Measurements from ENCODE around the gene PDP2.

Gene PDP2

DNA sequence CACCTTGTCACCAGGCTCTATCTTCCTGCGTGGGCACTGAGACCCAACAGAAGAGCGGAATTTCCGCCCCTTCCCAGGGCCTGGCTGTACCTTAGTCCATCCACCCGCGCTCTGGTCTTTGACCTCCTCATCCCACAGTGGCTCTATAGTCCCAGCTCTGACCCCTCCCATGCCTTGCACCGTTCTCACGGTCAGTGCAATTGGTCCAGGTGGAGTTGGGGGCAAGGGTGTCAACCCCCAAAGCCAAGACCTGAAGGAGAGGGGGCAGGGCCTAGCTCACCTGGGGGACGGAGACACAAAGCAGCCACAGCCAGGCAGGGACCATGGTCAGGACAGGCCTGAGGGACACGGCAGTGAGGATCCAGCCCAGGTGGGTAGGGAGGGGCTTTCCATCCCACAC lies 37.4 kb downstream of the PDP2 start:
- Histone ChIP-seq H2AFZ (ENCODE audit: low read depth) (no peak overlapping the region), H3K4me1 (ENCODE audit: low read depth, poor library complexity, severe bottlenecking) (no peaks in the 10 kb centered on the region), H3K9ac (no peak overlapping the region), H3K4me3 (IDR thresholded peaks at IDR 0.05; ENCODE audit: insufficient read depth, low read depth, low read length) (no peak overlapping the region), H3K27ac (no peak overlapping the region), H3K4me2 (no peak overlapping the region), H3K79me2 (ENCODE audit: insufficient read depth, low read depth) (no peaks in the 10 kb centered on the region), H3K27me3 (ENCODE audit: insufficient read depth, low read depth) (peaks cover 10% of the 10 kb centered on the region; the same call in 1 of the 2 replicates), H4K20me1 (ENCODE audit: insufficient read depth) (no peaks in the 10 kb centered on the region), H3K36me3 (ENCODE audit: insufficient read depth) (no peaks in the 10 kb centered on the region)
- TF ChIP-seq, protein P1, sequence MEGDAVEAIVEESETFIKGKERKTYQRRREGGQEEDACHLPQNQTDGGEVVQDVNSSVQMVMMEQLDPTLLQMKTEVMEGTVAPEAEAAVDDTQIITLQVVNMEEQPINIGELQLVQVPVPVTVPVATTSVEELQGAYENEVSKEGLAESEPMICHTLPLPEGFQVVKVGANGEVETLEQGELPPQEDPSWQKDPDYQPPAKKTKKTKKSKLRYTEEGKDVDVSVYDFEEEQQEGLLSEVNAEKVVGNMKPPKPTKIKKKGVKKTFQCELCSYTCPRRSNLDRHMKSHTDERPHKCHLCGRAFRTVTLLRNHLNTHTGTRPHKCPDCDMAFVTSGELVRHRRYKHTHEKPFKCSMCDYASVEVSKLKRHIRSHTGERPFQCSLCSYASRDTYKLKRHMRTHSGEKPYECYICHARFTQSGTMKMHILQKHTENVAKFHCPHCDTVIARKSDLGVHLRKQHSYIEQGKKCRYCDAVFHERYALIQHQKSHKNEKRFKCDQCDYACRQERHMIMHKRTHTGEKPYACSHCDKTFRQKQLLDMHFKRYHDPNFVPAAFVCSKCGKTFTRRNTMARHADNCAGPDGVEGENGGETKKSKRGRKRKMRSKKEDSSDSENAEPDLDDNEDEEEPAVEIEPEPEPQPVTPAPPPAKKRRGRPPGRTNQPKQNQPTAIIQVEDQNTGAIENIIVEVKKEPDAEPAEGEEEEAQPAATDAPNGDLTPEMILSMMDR (conservative IDR thresholded peaks at IDR 0.05; ENCODE audit: low read depth, low read length) = no peak

DNA sequence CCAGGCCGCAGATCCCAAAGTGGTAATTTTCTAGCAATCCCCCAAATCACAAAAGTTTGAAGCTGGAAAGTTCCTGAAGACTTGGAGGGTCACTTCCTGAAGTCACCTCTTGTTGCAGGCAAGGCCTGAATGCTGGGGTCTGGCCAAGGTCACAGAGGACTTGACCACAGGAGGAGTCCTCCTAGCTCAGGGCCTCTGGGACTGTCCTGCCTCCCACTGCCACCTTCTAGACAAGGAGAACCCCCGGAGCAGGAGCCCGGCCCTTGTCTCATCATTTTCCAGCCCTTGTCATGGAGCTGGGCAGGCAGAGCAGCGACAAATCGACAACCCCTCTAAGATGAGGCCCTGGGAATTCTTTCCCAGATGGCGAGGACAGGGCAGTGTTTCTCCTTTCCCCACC lies 38.0 kb downstream of the PDP2 start:
- Histone ChIP-seq H3K4me2 (no peak overlapping the region), H3K79me2 (ENCODE audit: insufficient read depth, low read depth) (no peaks in the 10 kb centered on the region), H4K20me1 (ENCODE audit: insufficient read depth) (no peaks in the 10 kb centered on the region), H3K27ac (no peak overlapping the region), H3K27me3 (ENCODE audit: insufficient read depth, low read depth) (peaks cover 10% of the 10 kb centered on the region; the same call in 1 of the 2 replicates), H3K36me3 (ENCODE audit: insufficient read depth) (no peaks in the 10 kb centered on the region), H3K9ac (no peak overlapping the region), H2AFZ (ENCODE audit: low read depth) (no peak overlapping the region), H3K4me1 (ENCODE audit: low read depth, poor library complexity, severe bottlenecking) (no peaks in the 10 kb centered on the region), H3K4me3 (IDR thresholded peaks at IDR 0.05; ENCODE audit: insufficient read depth, low read depth, low read length) (no peak overlapping the region)
- TF ChIP-seq, protein P1 (conservative IDR thresholded peaks at IDR 0.05; ENCODE audit: low read depth, low read length) = no peak

DNA sequence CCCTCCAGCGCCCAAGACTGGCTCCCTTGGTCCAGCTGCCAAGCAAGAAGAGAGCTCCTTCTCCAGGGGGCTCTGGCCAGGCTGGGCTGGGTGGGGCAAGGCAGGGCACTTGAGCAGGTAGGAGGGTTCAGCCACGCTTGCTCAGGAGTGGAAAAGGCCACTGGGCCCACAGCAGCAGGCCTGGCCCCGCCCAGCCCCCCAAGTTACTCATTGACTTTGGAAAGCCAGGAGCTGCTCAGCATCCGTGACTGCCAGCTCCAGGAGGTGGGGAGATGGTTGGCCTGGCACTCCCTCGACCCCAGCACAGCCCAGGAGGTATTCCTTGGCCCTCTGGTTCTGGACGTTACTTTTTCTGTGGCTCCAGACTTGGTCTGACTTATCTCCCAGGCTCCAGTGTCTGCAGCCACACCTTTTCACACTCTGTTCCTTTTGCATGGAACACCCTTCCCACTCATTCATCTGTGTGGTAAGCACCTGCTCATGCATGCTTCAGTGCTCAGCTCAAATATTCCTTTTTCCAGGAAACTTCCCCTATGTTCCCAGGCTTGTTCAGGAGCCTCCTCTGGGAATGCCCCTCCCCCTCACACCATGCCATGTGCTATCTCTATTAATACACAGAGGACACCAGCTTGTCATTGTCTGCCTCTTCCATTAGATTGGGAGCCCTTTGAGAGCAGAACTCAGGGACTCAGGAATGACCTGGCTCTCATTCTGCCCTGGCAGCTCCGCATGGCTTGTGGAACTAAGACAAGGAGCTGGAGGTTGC lies 38.7 kb downstream of the PDP2 start, which contains the start of gene CDH16:
Gene CDH16 (minus strand): TSS at position 83 of the 766 bp plus-strand sequence. CDS start 820 bp downstream, outside the sequence.
- Histone ChIP-seq H3K27me3 (ENCODE audit: insufficient read depth, low read depth) (peaks cover 10% of the 10 kb centered on the region; the same call in 1 of the 2 replicates), H4K20me1 (ENCODE audit: insufficient read depth) (no peaks in the 10 kb centered on the region), H3K4me1 (ENCODE audit: low read depth, poor library complexity, severe bottlenecking) (no peaks in the 10 kb centered on the region), H3K4me3 (IDR thresholded peaks at IDR 0.05; ENCODE audit: insufficient read depth, low read depth, low read length) (no peak within 1 kb of the TSS), H3K79me2 (ENCODE audit: insufficient read depth, low read depth) (no peaks in the 10 kb centered on the region), H3K9ac (no peak within 1 kb of the TSS), H3K36me3 (ENCODE audit: insufficient read depth) (no peaks in the 10 kb centered on the region), H2AFZ (ENCODE audit: low read depth) (no peak within 1 kb of the TSS), H3K4me2 (no peak within 1 kb of the TSS), H3K27ac (no peak within 1 kb of the TSS)
- TF ChIP-seq, protein P1 (conservative IDR thresholded peaks at IDR 0.05; ENCODE audit: low read depth, low read length) = no peak

DNA sequence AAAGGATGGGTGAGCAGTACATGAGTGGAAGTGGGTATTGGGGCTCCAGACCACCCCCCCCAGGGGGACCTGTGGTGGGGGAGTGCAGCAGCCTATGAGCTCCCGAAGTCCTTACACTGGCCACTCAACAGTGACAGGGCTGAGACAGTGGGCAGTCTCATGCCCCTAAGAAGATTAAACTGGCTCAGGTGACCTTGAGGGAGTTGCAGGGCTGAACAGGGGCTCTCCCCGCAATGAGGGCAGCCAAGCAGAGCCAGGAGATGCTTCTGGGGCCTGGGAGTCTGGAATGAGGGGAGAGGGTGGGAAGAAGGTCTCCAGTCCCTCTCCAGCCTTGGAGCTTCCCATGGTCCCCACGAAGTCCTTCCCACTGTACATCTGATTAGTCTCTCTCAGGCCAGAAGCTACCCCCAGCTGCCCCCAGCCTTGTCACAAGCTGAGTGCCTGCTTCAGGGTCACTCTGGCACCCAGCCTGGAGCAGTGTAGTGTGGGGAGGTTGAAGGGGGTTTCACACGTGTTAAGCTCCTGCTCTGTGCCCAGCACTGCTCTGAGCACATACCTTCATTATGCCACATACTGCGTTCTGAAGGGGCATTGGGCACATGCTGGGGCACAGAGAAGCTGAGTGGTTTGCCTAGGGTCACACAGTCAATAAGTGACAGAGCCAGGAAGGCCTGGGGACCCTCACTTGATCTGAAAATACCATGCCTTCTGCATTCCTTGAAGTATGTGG lies 39.4 kb downstream of the PDP2 start:
- H3K9ac ChIP-seq = no peak overlapping the region
- H3K36me3 ChIP-seq (ENCODE audit: insufficient read depth) = no peaks in the 10 kb centered on the region

More for the DNA sequence above, 39.4 kb downstream of the PDP2 start:
- H3K27me3 ChIP-seq (ENCODE audit: insufficient read depth, low read depth) = peaks cover 10% of the 10 kb centered on the region; the same call in 1 of the 2 replicates
- H3K27ac ChIP-seq = no peak overlapping the region
- TF ChIP-seq, protein P1 (conservative IDR thresholded peaks at IDR 0.05; ENCODE audit: low read depth, low read length) = no peak
- no peak overlapping the region for H3K4me3 ChIP-seq (IDR thresholded peaks at IDR 0.05; ENCODE audit: insufficient read depth, low read depth, low read length)
- H3K4me1 ChIP-seq (ENCODE audit: low read depth, poor library complexity, severe bottlenecking) = no peaks in the 10 kb centered on the region
- H3K4me2 ChIP-seq = no peak overlapping the region
- no peaks in the 10 kb centered on the region for H4K20me1 ChIP-seq (ENCODE audit: insufficient read depth)
- H2AFZ ChIP-seq (ENCODE audit: low read depth) = no peak overlapping the region
- H3K79me2 ChIP-seq (ENCODE audit: insufficient read depth, low read depth) = no peaks in the 10 kb centered on the region
